GM18499 (cell line): ENCODE results near the gene PJVK.

Experiments used
- ATAC-seq: cut with Tn5 transposase; IDR thresholded peaks from one replicate; pipeline ENCODE4 v1.9.1; 2021; ENCODE audit warnings: moderate number of reproducible peaks; ENCODE audit not compliant: insufficient read depth, unreplicated experiment

The PJVK gene

GRCh38 chr2:178479275-178479616 lies 28.1 kb downstream of the PJVK start:
- no peak for ATAC-seq

- no peak for ATAC-seq
Observed at GRCh38 chr2:178479758-178480226, 28.6 kb downstream of the PJVK start.

GRCh38 chr2:178480227-178481181 lies 29.3 kb downstream of the PJVK start, which contains the start of gene PLEKHA3:
Gene PLEKHA3, plus strand, starts transcription at chr2:178480457. Its CDS starts 413 bp downstream, at chr2:178480870.
- ATAC-seq: peak; percentile 30

- peak; percentile 36 for ATAC-seq
Observed at GRCh38 chr2:178482437-178482836, 31.3 kb downstream of the PJVK start.

- ATAC-seq: no peak
Observed at GRCh38 chr2:178484245-178485041, 33.3 kb downstream of the PJVK start.

GRCh38 chr2:178485356-178485755 lies 34.2 kb downstream of the PJVK start:
- no peak for ATAC-seq

- no peak for ATAC-seq
Observed at GRCh38 chr2:178491612-178492011, 40.4 kb downstream of the PJVK start.

GRCh38 chr2:178496049-178496448 lies 44.9 kb downstream of the PJVK start:
- ATAC-seq: no peak

GRCh38 chr2:178498137-178498536 lies 47.0 kb downstream of the PJVK start:
- ATAC-seq: peak; percentile 63

- no peak for ATAC-seq
Observed at GRCh38 chr2:178499640-178500039, 48.5 kb downstream of the PJVK start.

GRCh38 chr2:178502751-178503150 lies 51.6 kb downstream of the PJVK start:
- no peak for ATAC-seq

GRCh38 chr2:178506101-178506500 lies 54.9 kb downstream of the PJVK start:
- ATAC-seq: no peak

- no peak for ATAC-seq
Observed at GRCh38 chr2:178506524-178506923, 55.3 kb downstream of the PJVK start.

GRCh38 chr2:178506949-178507348 lies 55.8 kb downstream of the PJVK start:
- ATAC-seq: no peak

- ATAC-seq: no peak
Observed at GRCh38 chr2:178508646-178509045, 57.5 kb downstream of the PJVK start.

GRCh38 chr2:178510384-178510783 lies 59.2 kb downstream of the PJVK start:
- ATAC-seq: no peak
